Activated naive CD4-positive, alpha-beta T cell treated with anti-CD3 and anti-CD28 coated beads, Interleukin-2, amount 50 U/mL, for 72 hours (primary cell): ENCODE data around the gene B3GNT8. TPM values are rescaled to one million over a fixed set of nuclear protein-coding genes. Genes with fewer than 3 reads are reported as not detected.
A peak's percentile ranks its signal among the peaks of the same experiment; 100 is the strongest.
"Not testable (repeated sequence)": the region's sequence is repeated elsewhere in the genome, so short reads cannot be mapped to it uniquely, and the experiment has no call there.

ENCODE experiments used
- ATAC-seq, 2 donors: fragments of 150-1000 bp; cut with Tn5 transposase; 2 replicates each; pipeline ENCODE4 v1.10.0; 2021; ENCODE audit warnings: mild to moderate bottlenecking in 2 of 2, moderate library complexity in 2 of 2
- DNase-seq, 2 donors: peaks; one replicate each; pipeline ENCODE4 v3.0.0; 2021 to 2022; ENCODE audit warnings: low spot score in 2 of 2
- H3K27ac Mint-ChIP-seq, 2 donors: one replicate each; pipeline ENCODE4 v1.8.0; 2022; ENCODE audit warnings: mild to moderate bottlenecking in 2 of 2, mixed read lengths in 2 of 2
- H3K36me3 Mint-ChIP-seq, 2 donors: one replicate each; pipeline ENCODE4 v1.8.0; 2022; ENCODE audit warnings: mixed read lengths in 2 of 2
- H3K9me3 Mint-ChIP-seq, 2 donors: one replicate each; pipeline ENCODE4 v1.8.0; 2022; ENCODE audit warnings: mixed read lengths in 2 of 2
- total RNA-seq, 2 donors: library from RNA; stranded (reverse); gene quantifications; one replicate each; pipeline ENCODE4 v1.2.3, GENCODE V29; 2022

B3GNT8 gene, protein sequence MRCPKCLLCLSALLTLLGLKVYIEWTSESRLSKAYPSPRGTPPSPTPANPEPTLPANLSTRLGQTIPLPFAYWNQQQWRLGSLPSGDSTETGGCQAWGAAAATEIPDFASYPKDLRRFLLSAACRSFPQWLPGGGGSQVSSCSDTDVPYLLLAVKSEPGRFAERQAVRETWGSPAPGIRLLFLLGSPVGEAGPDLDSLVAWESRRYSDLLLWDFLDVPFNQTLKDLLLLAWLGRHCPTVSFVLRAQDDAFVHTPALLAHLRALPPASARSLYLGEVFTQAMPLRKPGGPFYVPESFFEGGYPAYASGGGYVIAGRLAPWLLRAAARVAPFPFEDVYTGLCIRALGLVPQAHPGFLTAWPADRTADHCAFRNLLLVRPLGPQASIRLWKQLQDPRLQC
- total RNA-seq = under 1 TPM; 0.19 to 0.55 TPM

DNA sequence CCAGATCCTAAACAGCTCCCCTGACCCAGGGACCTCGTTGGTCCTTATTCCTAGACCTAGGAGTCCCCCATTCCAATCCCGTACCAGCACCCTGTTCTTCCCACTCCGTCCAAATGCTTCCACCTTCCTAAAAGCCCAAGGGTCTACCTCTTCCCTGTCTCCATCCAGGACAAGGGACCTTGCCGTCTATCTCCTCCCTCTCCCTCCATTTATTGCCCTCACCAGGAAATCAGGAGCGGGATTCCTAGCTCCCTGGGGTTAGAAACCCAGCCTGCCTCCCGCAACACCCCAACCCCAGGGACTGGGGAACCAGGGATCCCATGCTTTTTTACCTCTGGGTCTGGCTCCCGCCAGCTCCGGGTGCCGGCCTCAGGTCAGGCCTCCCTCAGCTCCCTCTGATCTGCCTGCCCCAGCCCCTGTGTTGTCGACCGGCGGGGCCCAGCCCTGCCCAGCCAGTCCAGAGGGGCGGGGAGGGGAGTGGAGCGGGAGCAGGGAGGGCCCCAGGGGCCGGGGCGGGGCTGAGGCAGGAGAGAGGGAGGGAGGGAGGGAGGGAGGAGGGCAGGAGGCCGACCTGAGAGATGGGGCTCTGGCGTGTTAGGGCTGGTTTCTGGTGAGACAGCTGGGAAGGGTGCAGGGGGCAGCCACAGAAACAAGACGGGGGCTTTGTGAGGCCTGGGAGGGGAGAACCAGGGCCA lies at the start of gene B3GNT8:
Gene B3GNT8, minus strand, starts transcription at position 423 of the 695 bp plus-strand sequence. CDS start 596 bp downstream, outside the sequence.
- Mint-ChIP-seq H3K36me3 (no peaks in the 10 kb centered on the region), H3K9me3 (no peaks in the 10 kb centered on the region), H3K27ac (peak within 1 kb of the TSS; percentile 87 to 96)
- DNase-seq (peak in 1 of 2 donors; percentile 33), ATAC-seq (peak; percentile 54 to 70)

DNA sequence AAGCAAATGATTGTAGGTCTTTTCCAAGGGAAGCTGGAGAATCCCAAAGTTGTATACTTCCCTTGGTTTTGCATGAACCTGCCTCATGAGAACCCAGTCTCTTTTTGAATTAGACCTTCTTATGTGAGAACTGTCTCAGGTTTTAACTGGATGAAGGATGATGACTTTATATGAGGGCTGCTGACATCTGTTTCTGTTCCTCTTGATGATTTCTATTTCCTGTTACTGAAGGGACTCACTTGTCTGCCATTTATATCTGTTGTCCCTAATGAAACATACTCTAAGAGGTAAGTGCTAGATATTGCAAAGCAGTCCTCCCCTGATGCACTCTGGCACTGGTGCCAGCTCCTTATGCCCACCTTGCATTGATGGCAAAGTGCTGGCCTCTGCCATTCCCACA lies 49.4 kb upstream of the B3GNT8 start:
- Mint-ChIP-seq H3K9me3 (no peaks in the 10 kb centered on the region), H3K36me3 (no peaks in the 10 kb centered on the region), H3K27ac (no peak overlapping the region)
- ATAC-seq (no peak), DNase-seq (no peak)

DNA sequence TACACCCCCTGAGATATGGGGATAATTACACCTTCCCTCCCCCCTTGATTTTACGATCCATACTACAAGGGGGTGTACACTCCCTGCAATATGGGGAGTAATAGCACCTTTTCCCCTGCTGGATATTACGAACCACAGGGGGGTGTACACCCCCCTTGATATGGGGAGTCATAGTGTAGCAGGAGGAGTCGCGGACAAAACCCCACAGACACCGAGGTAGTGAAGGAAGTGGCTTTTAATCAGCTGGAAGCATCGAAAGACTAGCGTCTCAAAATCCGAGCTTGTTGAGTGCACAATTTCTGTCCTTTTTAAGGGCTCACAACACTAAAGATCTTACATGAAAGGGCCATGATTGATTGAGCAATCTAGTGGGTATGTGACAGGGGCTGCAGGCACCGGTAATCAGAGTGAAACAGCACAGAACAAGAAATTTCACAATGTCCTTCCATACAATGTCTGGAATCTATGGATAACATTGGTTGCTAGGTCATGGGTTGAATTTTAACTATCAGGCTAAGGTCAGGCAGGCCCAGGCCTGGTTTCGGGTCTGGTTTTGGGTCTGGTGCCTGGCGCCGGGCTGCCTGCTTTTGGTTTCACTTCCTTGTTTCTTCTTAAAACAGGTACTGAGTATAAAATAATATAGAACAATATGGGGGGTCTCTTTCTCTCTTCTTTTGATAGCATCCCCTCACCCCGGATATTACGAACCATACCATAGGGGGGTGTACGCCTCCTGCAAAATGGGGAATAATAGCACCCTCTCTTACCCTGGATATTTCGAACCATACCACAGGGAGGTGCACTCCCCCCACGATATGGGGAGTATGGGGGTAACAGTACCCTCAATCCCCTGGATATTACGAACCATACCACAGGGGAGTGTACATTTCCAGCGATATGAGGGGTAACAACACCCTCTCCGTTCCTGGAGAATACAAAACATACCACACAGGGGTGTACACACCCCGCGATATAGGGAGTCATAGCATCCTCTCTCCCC lies 36.4 kb upstream of the B3GNT8 start:
- not testable (repeated sequence) for H3K9me3 Mint-ChIP-seq, H3K36me3 Mint-ChIP-seq, DNase-seq
- peak; percentile 18 to 53 for ATAC-seq
- peak overlapping the region in 1 of 2 donors; percentile 68 for H3K27ac Mint-ChIP-seq

DNA sequence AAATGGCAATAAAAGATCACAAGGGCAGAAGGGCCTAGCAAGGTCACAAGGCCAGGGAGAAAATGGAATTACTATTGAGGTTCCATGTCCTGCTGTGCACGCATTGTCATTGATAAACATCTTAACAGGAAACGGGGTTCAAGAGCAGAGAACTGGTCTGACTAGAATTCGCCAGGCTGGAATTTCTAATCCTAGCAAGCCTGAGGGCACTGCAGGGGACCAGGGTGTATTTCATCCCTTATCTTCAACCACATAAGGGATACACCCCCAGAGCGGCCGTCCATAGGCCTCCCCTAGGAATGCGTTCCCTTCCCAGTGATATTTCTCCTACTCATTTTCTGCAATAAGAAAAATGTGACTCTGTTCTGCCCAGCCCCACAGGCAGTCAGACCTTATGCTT lies 35.3 kb upstream of the B3GNT8 start:
- DNase-seq (no peak), ATAC-seq (no peak)
- H3K27ac Mint-ChIP-seq = no peak overlapping the region
- no peaks in the 10 kb centered on the region for H3K9me3 Mint-ChIP-seq
- H3K36me3 Mint-ChIP-seq = no peaks in the 10 kb centered on the region

DNA sequence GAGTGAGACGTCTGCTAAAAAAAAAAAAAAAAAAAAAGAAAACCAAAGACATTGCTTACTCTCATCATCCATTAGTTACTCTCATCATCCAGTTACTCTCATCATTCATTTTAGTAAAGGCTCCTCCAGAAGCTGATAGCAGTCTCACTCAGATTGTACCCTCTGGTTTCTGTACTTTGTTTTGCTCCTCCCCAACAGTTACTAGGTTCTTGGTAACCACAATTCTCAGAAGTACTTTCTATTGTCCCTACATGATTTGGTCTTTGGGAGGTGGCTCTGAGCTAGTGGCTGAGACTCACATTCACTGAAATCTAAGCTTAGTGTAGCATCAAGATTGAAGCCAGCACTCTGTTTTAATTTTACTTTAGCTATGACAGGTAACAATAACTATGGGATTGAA lies 30.1 kb upstream of the B3GNT8 start:
- ATAC-seq (peak; percentile 93 to 97), DNase-seq (no peak)
- Mint-ChIP-seq H3K9me3 (no peaks in the 10 kb centered on the region), H3K36me3 (no peaks in the 10 kb centered on the region), H3K27ac (peak overlapping the region in 1 of 2 donors; percentile 31)

DNA sequence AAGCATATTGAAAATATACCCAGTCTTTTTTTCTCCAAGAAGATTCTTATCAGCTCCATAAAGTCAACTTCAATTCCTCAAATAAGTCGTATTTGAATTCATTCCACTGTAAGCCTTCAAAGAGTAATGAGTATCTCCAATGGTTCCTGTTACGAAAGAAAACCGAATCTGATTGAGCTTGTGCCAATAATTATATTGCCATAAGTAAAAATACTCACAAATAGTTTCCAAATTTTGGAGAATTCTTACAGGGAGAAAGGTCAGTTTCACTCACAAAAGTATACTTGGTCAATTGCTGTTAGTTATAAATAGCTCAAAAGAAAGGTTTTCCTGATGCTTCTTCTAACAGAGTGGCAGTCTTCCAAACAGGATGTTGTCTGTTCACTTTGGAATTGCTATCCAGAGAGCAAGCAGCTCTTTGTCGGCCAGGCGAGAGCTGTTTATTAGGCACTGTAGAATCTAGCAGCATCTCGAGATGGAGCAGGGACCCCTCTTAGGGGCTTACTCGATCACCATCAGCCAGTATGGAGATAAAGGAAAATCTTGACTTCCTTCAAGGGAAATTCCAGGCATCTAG lies 29.3 kb upstream of the B3GNT8 start:
- ATAC-seq (no peak), DNase-seq (no peak)
- Mint-ChIP-seq H3K36me3 (no peaks in the 10 kb centered on the region), H3K27ac (no peak overlapping the region), H3K9me3 (no peaks in the 10 kb centered on the region)

DNA sequence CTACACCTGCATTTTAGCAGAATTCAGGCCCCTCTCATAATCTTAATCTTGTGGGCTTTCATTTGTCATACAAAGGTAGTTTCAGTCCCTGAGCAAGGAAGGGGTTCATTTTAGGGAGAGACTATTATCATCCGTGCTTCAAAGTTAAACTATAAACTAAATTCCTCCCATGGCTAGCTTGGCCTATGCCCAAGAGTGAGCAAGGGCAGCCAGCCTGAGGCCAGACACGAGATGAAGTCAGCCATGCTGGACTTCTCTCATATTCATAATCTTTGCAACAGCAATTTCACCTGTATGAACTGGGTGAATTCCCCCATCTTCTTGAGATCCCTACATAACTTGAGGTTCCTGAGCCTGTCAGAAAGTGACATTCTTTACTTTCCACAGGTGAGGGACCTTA lies 28.8 kb upstream of the B3GNT8 start:
- Mint-ChIP-seq H3K36me3 (no peaks in the 10 kb centered on the region), H3K27ac (no peak overlapping the region), H3K9me3 (no peaks in the 10 kb centered on the region)
- ATAC-seq = no peak
- DNase-seq = no peak

DNA sequence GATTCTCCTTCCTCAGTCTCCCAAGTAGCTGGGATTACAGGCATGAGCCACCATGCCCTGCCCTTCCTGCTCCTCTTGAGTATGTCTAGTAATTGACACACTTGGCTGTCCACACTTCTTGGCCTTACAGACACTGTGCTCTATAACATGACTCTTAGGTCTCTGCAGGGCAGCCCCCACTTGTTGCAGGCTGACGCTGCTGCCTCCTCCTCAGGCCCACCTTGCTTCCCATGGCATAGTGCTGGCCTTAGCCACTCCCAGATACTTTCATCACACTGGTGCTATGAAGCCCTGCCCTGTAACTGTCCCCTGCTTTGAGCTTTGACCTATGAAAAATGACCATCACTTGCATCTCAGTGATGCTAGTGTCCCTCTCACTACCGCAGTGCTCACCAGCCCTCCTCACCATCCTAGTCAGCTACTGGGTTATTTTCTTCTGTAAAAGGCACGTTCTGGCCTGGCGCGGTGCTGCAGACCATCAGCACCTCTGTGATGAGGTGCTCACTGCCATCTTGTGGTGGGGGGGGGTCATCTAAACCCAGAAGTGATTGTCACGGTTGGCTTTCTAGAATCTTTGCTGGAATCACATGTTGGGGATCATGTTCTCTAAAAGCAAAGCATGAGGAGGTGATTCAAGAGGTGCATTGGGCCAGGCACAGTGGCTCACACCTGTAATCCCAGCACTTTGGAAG lies 25.6 kb upstream of the B3GNT8 start:
- H3K9me3 Mint-ChIP-seq = no peaks in the 10 kb centered on the region
- no peak for DNase-seq
- H3K36me3 Mint-ChIP-seq = no peaks in the 10 kb centered on the region
- no peak for ATAC-seq
- no peak overlapping the region for H3K27ac Mint-ChIP-seq

DNA sequence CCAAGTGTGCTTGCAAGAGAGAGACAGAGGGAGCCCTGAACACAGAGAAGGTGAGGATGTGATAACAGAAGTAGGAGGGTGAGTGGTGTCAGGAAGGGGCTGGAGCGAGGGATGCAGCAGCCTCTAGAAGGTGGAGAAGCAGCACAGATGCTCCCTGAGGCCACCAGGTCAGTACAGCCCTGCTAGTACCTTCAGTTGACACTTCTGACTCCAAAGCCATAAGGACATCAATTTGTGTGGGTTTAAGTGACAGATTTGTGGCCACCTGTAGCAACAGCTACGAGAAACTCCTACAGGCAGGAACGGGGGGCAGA lies 22.6 kb upstream of the B3GNT8 start:
- Mint-ChIP-seq H3K27ac (peak overlapping the region in 1 of 2 donors; percentile 59), H3K9me3 (no peaks in the 10 kb centered on the region), H3K36me3 (no peaks in the 10 kb centered on the region)
- ATAC-seq (peak; percentile 9 to 36), DNase-seq (no peak)

DNA sequence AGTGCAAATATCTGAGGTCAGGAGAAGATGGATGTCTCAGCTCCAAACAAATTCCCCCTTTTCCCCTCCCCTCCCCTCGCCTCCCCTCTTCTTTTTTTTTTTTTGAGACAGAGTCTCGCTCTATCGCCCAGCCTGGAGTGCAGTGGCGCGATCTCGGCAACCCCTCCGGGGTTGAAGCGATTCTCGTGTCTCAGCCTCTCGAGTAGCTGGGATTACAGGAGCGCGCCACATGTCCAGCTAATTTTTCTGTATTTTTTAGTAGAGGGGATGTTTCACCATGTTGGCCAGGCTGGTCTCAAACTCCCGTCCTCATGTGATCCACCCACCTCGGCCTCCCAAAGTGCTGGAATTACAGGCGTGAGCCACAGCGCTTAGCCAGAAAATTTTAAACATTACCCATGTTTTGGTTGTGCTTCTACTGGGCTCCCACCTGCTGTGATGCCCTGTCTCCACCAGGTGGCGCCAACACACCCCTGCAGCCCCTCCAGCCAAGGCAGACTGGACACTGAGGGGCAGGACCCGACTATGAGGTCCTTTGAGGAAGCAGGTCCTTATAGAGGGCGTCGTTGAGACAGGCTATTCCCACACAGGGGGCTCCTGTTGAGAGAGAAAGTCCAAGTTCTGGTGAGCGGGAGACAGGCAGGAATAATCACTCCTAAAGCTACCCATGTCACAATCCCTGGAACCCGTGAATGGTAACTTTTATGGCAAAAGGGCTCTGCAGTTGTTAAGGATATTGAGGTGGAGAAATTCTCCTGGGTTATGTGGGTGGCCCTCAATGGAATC lies 22.1 kb upstream of the B3GNT8 start:
- H3K27ac Mint-ChIP-seq = peak overlapping the region; percentile 59 to 90

DNA sequence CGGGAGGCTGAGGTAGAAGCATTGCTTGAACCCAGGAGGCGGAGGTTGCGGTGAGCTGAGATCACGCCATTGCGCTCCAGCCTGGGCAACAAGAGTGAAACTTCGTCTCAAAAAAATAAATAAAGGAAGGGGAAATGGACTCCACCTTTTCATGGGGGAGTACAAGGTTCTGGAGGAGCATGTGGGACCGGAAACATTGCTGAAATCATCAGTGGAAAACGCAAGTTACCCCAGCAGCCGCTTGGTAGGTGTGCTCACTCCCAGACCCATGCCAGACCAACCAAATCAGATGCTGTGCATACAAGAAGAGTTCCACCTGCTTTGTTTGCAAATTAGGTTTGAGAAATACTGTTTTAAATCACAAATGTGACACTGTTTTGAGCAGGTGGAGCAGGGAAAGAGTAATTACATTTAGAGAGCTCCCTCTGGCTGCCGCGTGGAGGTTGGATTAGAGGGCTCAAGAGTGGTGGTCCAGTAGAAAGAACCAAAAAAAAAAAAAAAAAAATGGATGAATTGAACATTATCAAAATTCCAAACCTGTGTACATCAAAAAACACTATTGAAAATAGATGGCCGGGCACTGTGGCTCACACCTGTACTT lies 20.7 kb upstream of the B3GNT8 start:
- ATAC-seq (no peak), DNase-seq (no peak)
- no peaks in the 10 kb centered on the region for H3K9me3 Mint-ChIP-seq
- no peak overlapping the region for H3K27ac Mint-ChIP-seq
- no peaks in the 10 kb centered on the region for H3K36me3 Mint-ChIP-seq

More for the DNA sequence above, 22.1 kb upstream of the B3GNT8 start:
- Mint-ChIP-seq H3K36me3 (no peaks in the 10 kb centered on the region), H3K9me3 (no peaks in the 10 kb centered on the region)
- ATAC-seq (peak; percentile 92 to 95), DNase-seq (peak; percentile 80 to 81)

DNA sequence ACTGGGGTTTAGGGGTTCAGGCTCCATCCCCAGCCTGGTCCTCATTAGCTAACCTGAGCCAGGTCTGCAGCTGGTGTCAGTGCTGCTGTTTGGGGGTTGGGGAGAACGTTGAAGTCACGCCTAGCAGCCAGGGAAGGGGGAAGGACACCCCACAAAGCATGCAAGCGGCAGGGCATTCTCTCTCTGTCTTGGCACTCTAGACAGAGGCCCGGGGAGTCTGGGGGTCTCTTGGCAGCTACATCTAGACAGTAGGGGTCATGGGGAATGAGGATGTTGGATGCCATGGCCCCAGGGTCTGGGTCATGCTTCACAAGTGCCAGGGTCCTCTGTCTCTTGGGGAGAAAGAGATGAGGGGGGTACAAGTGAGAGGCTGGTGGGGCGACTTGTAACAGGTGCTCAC lies 18.4 kb upstream of the B3GNT8 start:
- no peaks in the 10 kb centered on the region for H3K9me3 Mint-ChIP-seq
- no peak for DNase-seq
- H3K36me3 Mint-ChIP-seq = no peaks in the 10 kb centered on the region
- no peak overlapping the region for H3K27ac Mint-ChIP-seq
- no peak for ATAC-seq

DNA sequence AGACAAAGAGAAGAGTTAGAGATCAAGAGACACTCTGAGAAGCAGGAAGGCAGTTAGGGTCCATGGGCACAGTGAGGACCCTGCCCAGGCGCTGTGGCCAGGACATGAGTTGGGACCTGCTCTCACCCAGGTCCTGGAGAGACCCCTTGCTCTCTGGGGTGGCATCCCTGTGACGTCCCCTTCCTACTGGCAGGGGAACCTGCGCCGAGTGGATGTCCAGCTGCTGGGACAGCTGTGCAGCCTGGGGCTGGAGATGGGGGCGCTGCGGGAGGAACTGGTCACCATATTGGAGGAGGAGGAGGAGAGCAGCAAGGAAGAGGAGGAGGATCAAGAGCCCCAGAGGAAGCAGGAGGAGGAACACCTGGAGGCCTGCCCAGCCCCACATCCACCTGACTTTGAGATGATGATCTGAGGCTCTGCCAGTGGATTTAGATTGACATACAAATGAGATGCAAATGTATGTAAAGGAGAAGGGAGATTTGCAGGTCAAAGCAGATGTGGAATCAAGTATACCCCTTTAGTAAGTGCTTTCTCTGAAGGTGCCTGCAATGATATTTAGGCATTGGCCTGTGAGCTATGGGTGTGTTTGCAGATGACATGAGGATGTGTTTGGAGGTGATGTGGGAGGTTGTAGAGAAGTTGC lies 16.8 kb upstream of the B3GNT8 start:
- H3K36me3 Mint-ChIP-seq = no peaks in the 10 kb centered on the region
- DNase-seq (peak in 1 of 2 donors; percentile 35), ATAC-seq (no peak)
- H3K27ac Mint-ChIP-seq = peak overlapping the region in 1 of 2 donors; percentile 82
- no peaks in the 10 kb centered on the region for H3K9me3 Mint-ChIP-seq

DNA sequence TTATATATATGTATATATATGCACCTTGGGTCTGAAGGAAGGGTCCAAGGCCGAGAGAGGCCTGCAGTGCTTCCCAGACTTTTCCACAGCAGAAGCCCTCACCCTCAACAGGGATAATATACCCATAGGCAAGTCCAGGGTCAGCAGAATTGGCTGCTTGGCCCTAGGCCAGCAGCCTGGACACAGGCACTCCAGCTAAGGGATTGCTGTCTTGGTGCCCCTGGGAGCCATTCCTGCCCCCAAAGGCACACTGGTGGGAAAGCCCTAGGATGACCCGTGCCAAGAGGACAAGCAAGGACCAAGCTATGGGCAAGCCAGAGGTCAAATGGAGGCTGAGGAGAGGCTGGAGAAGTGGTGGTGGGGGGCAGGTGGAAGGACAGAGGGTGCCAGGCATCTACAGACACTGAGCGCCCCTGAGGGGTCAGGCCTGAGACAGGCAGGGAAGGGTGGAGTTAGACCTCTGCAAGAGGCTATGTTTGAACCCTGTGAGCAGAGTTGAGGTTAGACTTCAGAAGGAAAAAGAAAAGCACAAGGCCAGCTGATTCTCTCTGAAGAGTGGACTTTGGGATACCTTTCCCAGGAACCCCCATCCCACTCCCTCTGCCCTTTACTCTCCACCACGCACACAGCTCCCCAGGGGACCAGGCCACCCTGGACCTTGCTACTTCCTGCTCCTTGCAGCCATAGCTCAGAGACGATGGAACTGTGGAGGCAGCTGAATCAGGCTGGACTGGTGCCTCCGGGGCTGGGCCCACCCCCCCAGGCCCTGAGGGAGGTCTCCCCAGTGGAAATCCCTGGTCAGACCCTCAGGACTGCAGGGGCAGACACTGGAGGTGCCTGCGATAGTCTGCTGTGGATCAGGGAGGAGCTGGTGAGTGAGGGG lies 15.5 kb upstream of the B3GNT8 start, which contains the start of gene ERICH4:
Gene ERICH4, plus strand, starts transcription at position 684 of the 883 bp plus-strand sequence. Its CDS starts 14 bp downstream, at position 698.
- peak within 1 kb of the TSS in 1 of 2 donors; percentile 82 for H3K27ac Mint-ChIP-seq
- no peak for ATAC-seq
- peak in 1 of 2 donors; percentile 53 for DNase-seq
- no peaks in the 10 kb centered on the region for H3K9me3 Mint-ChIP-seq
- H3K36me3 Mint-ChIP-seq = no peaks in the 10 kb centered on the region
